Activated CD8-positive, alpha-beta memory T cell treated with anti-CD3 and anti-CD28 coated beads, Interleukin-2, amount 50 U/mL, for 4 hours (primary cell): ENCODE data around the gene HNRNPA3.
A peak's percentile ranks its signal among the peaks of the same experiment; 100 is the strongest.
"Not testable (repeated sequence)": the region's sequence is repeated elsewhere in the genome, so short reads cannot be mapped to it uniquely, and the experiment has no call there.

ENCODE experiments used
- DNase-seq: peaks from one replicate; pipeline ENCODE4 v3.0.0-alpha.2; 2020

HNRNPA3 gene

DNA sequence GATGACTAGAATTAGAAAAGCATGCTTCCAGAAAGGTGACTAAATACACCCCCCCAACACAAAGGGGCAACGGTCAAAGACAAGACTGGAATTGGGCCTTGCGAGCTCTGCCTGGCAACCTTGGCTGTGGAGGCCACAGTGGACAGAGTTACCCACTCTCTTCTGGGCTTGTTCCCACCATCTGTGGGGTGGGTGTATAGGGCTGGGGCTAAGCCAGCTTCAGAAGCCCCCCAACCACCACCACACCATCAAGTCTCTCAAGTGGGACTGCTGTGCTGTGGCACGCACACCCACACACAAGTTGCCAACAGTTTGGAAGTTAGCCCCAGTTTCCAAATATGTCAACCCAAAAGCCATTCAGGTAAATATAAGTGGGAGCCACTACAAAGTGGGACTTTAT lies 44.1 kb downstream of the HNRNPA3 start:
- no peak for DNase-seq

DNA sequence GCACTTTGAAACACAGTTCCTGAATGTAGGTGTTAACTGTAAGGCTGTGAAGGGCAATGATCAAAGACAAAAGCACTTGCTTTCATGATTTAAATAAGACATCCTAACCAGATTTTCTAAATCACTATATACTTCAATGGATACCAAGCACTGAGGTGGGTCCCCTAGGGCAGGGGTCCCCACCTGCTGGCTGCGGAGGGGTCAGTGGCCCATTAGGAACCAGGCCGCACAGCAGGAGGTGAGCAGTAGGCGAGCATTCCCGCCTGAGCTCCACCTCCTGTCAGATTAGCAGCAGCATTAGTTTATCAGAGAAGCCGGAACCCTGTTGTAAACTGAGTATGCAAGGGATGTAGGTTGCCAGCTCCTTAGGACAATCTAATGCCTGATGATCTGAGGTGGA lies 44.9 kb downstream of the HNRNPA3 start:
- DNase-seq: no peak

DNA sequence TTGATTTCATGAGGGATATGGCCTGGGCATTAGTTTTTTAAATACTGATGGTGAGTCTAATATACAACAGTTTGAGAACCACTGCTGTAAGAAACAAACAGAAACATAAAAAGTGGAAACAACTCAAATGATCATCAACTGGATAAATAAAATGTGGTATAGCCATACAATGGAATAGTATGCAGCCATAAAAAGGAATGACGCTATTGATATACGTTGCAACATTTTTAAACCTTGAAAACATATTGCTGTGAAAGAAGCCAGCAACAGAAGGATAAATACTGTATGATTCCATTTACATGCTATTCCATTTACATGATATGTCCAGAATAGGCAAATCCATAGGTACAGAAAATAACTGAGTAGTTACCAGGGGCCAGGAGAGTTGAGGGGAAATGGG lies 45.5 kb downstream of the HNRNPA3 start:
- DNase-seq: no peak

DNA sequence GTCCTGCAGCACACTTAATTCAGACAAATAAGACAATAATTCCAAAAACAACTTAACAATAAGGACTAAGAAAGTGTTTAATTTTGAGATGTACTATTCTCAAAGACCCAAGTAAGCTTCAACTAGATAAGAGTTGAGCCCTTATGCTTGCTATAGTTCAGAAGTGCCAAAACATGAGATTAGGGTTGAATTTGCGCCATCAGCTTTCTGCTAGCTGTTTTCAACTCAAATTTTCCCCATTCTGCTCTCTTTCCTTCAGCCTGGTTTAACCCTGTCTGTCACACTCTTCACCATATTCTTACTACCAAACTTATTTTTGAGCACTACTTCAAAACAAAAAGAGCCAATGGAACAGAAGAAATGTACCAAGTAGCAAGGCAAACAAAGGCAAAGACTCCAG lies 47.8 kb downstream of the HNRNPA3 start:
- no peak for DNase-seq

DNA sequence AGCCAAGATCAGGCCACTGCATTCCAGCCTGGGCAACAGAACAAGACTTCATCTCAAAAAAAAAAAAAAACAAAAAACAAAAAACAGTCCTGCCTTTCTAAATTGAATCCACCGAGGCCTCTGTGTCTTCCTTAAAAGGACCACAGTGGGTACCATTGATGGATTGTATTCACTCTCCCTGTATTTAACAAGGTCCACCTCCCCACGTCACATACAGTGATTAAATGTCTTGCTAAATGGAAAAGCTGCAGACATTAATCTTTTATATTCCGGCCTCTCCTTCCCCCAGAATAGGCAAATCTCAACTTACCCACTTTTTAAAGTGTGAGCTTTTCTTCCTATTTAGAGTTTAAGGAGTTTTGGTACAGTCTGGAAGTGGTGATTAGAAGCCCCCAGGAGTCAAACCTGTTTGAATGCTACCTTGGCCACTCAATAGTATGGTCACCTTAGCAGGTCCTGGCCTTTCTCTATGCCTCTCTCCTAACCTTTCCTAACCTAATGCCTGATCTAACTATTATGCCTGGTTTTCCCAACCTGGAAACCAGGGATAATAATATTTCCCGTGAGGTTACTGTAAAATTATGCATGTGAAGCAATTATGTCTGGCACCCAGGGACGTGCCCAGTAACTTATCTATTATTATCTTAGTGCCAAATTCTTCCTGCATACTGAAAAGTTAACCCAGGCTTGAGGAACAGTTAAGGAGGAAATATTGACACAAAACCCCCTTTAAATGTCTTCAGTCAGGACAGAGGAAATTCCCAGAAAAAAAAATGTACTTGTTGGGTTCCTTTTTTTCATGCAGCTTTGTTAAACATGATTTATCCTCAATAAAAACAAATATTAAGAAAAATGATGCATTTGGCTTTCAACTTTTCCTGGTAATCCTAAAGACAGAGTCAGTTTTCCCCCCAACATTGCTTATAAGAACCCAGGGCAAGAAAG lies 48.8 kb downstream of the HNRNPA3 start:
- no peak for DNase-seq

DNA sequence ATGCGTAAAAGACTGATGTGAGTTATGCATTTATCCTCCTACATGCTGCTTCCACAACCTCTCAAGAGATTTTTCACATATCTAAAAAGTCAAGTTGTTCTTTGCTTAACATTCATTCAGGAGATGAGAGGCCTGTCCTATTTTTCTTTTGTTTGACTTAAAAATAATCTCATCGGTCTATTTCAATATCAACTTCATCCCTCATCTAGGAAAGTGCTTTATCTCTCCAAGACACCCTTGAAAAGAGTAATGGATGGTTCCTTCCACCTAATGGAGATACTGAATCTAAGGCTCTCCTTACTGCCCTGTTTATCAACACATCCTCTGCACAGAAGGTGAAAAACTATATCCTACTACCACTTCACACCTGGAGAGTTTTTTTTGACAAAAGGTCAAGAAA lies 49.5 kb downstream of the HNRNPA3 start:
- DNase-seq: no peak

DNA sequence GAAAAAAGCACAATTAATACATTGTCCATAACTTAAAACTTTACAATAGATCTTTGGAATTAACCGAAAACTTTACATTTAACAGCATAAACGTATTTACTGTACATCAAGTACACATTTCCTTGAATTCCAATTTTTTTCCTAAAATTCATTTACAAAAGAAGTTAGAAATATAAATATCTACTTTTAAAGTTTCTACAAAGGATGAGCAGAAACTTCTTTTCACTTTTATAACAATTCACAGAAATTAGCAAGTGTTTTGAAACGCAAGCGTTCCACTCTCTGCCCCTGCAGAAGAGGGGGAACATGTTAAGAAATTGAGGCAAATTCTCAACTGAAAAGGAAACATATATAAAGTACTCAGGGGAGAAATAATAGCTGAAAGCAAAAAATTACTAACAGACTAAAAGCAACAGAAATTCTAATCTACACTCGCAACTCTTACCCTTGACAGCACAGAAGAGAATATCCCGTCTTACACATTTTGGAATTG lies 50.4 kb downstream of the HNRNPA3 start:
- no peak for DNase-seq

DNA sequence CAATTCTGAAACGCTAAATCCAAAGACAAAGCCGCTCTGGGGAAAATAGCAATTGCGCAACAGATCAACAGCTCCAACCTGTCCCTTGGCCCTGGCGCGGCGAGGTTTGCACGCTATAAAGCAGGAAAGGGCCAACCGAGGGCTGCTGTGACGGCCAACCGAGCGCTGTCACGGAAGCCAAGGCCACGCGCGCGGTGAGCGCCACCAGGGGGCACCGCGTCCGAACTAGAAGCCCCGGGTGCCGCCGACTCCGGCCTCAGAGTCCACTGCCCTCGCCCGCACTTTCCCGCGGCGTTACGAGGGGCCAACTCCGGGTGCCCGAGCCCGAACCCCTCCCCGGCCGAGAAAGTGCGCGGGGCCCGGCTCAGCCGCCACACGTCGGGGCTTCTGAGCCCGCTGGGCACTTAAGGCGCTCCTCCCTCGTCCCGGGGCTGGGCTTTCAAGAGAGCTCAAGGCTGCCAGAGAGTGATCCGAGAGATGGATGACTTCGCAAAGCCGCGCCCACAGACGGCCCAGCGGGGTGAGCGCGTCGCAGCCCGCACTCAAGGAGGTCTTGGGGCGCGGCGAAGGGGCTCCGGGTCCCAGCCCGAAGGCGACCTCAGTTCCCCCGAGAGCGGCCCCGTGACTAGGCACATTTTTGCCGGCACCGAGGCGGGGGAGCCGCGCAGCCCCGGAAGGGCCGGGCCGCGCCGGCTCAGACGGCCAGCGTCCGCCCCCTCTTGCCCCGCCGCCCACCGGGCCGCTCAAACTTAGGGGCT lies 51.0 kb downstream of the HNRNPA3 start:
- peak; percentile 92 for DNase-seq

DNA sequence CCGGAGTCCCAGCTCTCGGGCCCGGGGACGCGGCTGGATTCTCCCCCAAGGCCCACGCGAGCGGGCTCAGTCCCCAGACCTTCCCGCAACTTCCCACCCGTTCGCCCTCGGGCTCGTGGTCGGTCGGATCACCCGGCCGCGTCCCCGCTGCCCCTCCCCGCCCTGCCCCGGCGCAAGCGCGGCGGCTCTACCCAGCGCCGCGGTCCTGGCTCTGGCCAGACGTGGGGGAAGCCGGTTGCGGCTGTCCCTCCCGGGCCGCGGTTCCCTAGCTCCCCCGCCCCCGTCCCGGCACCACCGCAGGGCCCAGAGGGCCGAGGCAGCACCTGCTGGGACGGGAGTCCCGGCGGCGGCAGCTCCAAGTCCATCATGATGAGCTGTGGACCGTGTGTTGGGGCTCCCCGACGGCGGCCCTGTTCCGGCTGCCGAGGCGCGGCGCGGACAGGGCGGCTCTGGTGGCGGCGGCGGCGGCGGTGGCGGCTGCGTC lies 51.7 kb downstream of the HNRNPA3 start:
- DNase-seq: no peak

DNA sequence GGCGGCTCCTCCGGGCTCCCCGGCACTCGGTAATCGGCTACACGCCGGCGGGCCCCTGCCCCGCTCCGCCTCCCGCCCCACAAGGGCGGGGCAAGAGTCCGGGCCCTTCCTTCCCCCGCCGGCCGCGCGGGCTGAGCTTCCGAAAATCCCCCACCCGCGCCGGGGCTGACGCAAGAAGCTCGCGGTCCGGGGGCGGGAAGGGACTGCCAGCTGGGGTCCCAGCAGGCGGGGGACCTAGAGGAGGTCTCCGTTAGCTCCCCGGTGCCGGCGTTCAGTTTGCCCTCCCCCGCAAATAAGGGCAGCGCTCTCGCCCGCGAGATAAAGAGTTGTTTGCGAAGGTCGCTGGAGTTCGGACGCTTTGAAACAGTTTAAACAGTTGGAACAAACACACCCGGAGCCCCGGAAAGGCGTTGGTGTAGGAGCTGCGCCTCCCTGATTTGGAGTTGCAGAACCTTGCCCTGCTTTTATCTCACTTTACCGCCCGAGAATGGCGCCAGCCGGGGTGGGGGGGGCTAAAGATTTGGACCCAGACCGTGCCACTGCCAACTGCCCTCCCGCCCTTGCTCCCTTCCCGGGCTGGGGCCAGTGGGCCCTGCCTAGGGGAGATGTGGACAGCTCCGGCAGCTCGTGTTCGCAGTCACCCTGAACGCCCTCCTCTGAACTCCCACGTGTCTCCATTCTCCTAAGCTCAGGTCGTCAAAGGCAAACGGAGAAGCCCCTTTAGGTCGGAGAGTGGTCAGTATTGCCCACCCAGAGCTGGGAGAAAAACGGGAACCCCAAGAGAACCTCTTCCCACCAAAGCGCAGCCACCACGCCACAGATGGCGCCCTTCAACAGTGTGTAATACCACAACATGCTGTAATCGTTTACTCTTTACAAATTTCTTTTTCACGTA lies 52.3 kb downstream of the HNRNPA3 start, which contains the start of gene NFE2L2:
TSS of gene NFE2L2 (minus strand) at position 35 of the 895 bp plus-strand sequence. CDS start 151 bp downstream, outside the sequence.
- peak; percentile 99 for DNase-seq

DNA sequence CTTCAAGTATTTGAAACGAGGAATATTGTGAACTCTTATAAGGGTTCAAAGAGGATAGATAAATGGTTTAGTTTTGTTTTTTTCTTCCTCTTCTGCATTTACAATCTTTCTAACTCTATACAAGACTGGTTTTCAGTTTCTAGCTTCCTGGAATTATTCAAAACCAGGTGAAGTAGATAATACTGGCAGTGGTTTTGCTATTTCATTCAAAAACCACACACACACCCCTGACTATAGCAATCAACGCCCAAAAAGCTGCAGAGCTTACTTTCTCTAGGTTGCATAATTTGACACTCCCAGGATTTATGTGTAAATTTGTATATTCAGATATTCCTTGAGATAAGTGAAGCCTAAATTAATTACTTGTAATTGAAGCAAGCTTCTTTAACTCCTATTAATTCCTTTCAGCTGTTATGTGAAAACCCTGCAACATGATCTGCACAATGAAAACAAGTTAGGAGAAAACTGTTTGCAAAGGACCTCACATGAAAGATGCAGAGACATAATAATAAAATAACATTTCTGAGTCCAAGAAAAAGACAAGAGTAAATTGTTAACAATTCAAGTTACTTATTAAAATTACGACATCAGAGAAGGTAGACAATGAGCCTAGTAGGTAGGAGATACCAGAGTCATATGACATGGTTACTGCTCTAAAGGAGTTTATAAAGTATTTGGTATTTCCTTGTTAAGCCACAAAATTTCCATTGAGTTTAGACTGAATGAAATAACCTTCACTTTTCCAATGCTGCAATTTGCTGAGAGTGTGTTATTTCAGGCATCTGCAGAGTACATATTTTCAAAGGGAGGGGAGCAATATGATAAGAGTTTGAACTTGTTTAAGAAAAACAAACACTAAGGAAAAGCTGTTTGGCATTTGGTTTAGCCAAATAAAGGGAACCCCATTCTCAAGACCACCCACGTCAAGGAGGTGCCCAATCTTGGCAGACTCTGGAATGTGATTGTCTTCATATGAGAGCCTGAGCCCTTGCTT lies 53.5 kb downstream of the HNRNPA3 start:
- no peak for DNase-seq

DNA sequence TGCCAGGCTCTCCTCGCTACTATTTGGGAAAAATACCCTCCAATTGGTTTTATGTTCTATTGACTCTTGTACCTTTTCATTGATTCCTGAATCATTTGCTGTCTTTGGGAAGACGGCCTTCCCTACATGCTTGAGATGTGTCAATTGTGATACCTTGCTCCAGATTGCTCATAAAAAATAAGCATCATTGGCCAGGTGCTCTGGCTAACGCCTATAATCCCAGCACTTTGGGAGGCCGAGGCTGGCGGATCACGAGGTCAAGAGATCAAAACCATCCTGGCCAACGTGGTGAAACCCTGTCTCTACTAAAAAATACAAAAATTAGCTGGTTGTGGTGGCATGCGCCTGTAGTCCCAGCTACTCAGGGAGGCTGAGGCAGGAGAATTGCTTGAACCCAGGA lies 54.4 kb downstream of the HNRNPA3 start:
- DNase-seq: not testable (repeated sequence)

DNA sequence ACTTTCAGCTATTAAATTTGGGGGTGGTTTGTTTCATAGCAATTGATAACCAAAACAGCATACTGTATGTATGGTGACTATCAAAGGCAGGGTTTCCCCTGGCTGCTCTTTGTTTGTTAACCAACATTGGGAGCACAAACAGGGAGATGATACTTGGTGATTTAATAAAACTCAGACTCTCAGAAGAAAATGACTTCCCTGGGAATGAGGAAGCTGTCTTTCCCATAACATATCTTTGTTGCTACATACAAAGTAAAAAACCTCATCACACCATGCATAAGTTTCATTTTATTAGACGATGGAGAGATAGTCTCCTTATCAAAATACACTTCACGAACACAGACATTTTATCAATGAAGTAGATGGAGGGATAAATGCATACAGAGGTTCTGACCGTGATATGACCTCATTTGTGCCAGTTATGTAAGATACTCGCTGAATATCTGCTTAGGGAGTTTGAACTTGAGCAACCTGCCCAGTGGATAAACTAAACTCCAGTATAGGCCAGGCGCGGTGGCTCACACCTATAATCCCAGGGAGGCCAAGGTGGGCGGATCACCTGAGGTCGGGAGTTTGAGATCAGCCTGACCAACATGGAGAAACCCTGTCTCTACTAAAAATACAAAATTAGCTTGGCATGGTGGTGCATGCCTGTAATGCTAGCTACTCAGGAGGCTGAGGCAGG lies 55.7 kb downstream of the HNRNPA3 start:
- DNase-seq: no peak

DNA sequence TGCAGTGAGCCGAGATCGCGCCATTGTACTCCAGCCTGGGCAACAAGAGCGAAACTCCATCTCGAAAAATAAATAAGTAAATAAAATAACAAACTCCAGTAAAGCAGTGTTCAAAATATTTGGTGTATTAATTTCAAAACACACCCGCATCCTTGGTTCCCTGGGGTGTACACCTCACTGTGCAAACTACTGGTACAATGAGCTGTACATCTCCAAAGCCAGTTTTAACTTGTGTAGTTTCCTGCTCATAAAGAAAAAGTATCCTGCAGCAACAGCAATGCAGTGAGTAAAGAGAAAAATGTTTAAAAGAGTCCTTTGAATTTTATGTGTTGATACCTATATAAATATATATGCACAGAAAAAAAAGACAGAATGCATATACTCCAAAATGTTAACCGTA lies 56.3 kb downstream of the HNRNPA3 start:
- DNase-seq: no peak

DNA sequence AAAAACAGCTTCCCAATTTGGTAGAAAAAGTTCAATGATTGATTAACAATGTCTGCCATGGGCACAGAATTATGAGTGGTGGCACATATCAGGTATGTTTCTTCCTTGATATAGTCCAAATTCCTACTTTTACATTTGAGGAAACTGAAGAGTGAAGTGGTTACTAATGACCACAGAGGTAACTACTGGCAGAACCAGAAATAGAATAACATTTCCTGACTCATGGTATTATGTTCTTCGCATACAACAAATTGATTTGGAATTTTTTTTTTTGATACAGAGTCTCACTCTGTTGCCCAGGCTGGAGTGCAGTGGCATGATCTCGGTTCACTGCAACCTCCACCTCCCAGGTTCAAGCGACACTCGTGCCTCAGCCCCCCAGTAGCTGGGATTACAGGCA lies 57.9 kb downstream of the HNRNPA3 start:
- DNase-seq: no peak

DNA sequence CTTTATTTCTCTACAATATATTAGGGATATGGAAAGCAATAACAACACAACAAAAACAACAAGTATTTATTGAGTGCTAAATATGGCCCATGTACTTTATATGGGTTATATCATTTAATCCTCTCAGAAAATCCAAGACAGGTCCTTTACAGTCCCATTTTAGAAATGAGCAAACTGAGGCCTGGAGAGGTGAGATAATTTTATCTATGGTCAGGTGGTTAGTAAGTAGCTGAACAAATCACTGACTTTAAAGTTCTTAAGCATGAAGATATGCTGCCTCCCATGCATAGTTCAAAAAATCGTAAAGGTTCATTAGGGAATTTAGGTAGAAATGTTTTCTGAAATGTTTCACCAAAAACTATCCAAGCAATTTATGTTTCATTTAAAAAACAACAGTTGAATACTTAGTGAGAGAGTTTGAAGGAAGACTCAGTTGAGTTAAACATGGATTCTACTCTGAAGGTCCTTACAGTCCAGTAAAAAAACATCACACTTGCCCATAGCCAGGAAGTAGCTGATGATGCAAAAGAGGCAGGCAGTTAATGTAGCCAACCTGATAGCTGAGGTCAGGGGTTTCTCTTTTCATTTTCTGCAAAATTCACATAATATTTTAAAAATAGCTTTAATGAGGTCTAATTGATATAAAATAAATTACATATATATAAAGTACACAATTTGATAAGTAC lies 59.5 kb downstream of the HNRNPA3 start:
- no peak for DNase-seq

DNA sequence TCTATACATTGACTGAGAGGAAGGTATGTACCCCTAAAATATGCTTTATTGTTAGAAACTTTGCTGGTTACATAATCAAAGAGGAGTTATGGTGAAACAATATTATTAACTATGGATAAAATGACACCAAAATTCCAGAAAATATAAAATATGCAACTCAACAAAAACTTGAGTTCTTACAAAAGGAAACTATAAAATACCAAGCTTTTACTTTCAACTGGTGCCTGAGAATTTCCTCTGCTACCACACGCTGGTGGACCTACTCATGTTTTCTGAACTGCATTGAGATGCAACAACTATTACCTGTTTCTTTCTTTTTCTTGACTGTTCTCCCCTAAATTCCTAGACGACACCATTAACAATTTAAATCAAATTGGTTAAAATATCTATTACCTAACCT lies 60.2 kb downstream of the HNRNPA3 start:
- no peak for DNase-seq

DNA sequence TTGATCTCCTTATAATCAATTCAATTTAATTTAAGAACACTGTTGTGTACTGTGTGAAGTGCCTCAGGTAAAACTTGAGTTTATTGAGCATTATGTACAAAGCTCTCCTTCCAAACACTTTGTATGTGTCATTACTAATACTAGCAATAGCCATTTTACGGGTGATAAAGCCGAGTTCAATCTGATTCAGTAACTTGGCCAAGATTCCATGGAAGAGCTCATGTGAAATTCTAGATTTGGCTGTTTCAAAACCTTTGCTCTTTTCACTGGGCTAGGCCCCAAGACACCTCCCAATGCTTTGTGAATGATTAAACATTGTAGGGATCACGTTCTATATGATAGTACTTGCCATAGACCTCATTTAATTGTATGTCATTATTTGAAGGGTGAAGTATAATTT lies 60.8 kb downstream of the HNRNPA3 start:
- no peak for DNase-seq
